Measurements from ENCODE around the gene RALGPS1.

RALGPS1 gene

DNA sequence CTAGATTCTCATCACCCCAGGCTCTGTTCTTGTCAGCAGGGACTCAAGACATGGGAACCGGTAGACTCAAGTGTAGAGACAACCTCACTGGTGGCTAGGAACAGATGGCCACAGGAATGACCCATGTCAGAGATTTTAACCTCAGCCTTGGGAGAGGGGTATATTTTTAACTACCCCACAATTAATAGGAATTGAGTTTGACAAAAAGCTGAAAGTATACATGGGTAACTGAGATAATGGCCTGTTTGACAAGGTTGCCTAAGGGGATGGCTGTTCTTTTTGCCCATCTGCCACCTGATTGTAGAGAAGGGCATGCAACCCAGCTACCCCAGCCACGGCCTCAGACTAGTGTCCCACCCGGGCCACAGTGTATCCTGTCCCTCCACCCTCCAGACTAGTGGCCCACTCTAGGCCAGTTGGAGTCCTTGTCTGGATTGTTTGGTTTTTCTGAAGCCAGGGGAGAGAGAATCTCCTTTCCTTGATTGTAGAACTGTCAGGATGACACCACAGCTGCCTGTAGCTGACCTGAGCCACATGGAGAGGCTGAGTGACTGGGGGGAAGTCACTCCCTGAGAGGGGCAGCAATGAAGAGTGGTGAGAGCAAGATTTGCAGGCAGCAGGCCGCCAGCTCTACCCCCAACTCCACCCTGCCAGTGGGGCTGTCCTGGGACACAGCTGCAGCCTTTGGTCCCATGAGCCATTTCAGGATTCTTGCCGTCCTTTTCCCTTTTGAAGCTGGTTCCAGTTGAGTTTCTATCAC is 222.5 kb downstream of the RALGPS1 start:
- POLR2A ChIA-PET: no interaction called here
- Histone ChIP-seq H3K27ac (ENCODE audit: insufficient read depth in 1 of 2, low read depth in 1 of 2, low read length in 2 of 2, poor library complexity in 1 of 2, severe bottlenecking in 2 of 2) (no peak overlapping the region), H3K27me3 (replicated peaks in 2 of 5; ENCODE audit: control insufficient read depth in 4 of 5, insufficient read depth in 5 of 5, low read length in 4 of 5) (peaks cover 0 to 8% (median 0%) of the 10 kb centered on the region in 5 experiments), H3K4me3 (ENCODE audit: control insufficient read depth in 1 of 7, extremely low read depth in 1 of 7, insufficient read depth in 4 of 7, low read depth in 2 of 7, low read length in 6 of 7) (no peak overlapping the region), H3K4me1 (ENCODE audit: control extremely low read depth in 1 of 4, control insufficient read depth in 4 of 4, insufficient read depth in 4 of 4, low read length in 3 of 4) (no peaks in the 10 kb centered on the region), H3K36me3 (ENCODE audit: control insufficient read depth in 4 of 4, insufficient read depth in 4 of 4, low read length in 3 of 4) (no peaks in the 10 kb centered on the region), H3K9me3 (ENCODE audit: control extremely low read depth in 1 of 5, control insufficient read depth in 4 of 5, insufficient read depth in 2 of 5, low read depth in 1 of 5, low read length in 4 of 5) (no peaks in the 10 kb centered on the region)
- 89% methylated on average over 3 of the region's 5 CpGs for WGBS (ENCODE audit: insufficient coverage)
- DNase-seq: no peak
- CTCF ChIA-PET: no interaction called here

DNA sequence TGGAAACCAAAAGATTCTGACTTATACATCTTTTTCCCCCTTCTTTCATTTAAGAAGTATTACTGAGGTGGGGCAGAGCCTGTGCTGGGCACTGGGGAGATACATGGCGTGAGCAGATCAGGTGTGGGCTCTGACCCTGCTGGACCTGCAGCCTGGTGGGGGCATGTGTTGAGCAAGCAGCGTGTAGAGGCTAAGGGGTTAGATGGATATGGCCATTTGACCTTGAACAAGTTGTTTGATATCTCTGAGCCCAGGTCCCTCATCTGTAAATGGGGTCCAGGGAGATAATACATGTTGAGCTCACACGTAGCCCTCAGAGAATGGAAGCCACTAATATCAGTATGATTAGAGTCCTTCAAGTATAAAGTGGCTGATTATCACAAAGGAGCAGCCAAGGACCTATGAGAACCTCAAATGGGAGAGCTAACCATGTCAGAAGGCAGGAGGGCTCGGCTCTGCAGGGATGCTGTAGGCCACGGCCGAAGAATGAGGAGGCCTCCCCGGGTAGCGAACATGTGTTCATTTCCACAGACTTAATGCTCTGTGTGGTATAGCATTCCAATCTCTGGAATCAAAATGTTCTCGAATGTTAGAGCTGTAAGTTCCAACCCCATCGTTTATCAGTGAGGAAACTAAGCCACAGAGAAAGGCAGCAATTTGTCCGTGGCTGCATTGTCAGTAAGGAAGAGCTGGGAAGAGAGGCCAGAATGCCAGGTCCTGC is 223.2 kb downstream of the RALGPS1 start:
- H3K27me3 ChIP-seq (replicated peaks in 2 of 5; ENCODE audit: control insufficient read depth in 4 of 5, insufficient read depth in 5 of 5, low read length in 4 of 5): peaks cover 0 to 10% (median 0%) of the 10 kb centered on the region in 5 experiments
- CTCF ChIA-PET: interaction anchor here (1.8 kb wide), 1 partner anchor 9 kb away, joined by 7 read pairs; no protein-coding TSS in a partner anchor
- 96% methylated on average over 11 of the region's 11 CpGs for WGBS (ENCODE audit: insufficient coverage)

DNA sequence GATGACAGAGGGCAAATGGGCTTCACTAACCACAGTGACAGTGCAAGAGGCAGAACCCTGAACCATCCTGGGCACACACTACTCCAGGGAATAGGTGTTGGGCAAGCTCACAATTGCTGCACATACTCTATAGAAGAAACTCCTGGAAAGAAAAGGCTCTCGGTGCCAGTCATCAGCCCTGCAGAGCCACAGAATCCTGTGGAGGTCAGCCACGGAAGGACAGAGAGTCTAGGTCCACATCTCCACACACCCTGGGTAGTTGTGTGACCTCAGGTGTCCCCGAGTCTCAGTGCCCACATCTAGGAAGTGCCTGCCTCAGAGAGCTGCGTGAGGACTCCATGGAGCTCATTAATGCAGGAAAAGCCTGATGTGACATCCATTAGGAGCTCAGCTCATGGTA is 223.9 kb downstream of the RALGPS1 start:
- Histone ChIP-seq H3K9me3 (ENCODE audit: control extremely low read depth in 1 of 5, control insufficient read depth in 4 of 5, insufficient read depth in 2 of 5, low read depth in 1 of 5, low read length in 4 of 5) (no peaks in the 10 kb centered on the region), H3K27me3 (replicated peaks in 2 of 5; ENCODE audit: control insufficient read depth in 4 of 5, insufficient read depth in 5 of 5, low read length in 4 of 5) (peaks cover 0 to 10% (median 0%) of the 10 kb centered on the region in 5 experiments), H3K4me1 (ENCODE audit: control extremely low read depth in 1 of 4, control insufficient read depth in 4 of 4, insufficient read depth in 4 of 4, low read length in 3 of 4) (no peaks in the 10 kb centered on the region), H3K36me3 (ENCODE audit: control insufficient read depth in 4 of 4, insufficient read depth in 4 of 4, low read length in 3 of 4) (no peaks in the 10 kb centered on the region), H3K4me3 (ENCODE audit: control insufficient read depth in 1 of 7, extremely low read depth in 1 of 7, insufficient read depth in 4 of 7, low read depth in 2 of 7, low read length in 6 of 7) (no peak overlapping the region), H3K27ac (ENCODE audit: insufficient read depth in 1 of 2, low read depth in 1 of 2, low read length in 2 of 2, poor library complexity in 1 of 2, severe bottlenecking in 2 of 2) (no peak overlapping the region)
- ChIA-PET POLR2A (no interaction called here), CTCF (interaction anchor here (1.8 kb wide), 1 partner anchor 10 kb away, joined by 7 read pairs; no protein-coding TSS in a partner anchor)
- WGBS (ENCODE audit: insufficient coverage): 96% methylated on average over 3 of the region's 4 CpGs
- no peak for DNase-seq

More for the DNA sequence above, 223.2 kb downstream of the RALGPS1 start:
- POLR2A ChIA-PET: no interaction called here
- no peaks in the 10 kb centered on the region for H3K36me3 ChIP-seq (ENCODE audit: control insufficient read depth in 4 of 4, insufficient read depth in 4 of 4, low read length in 3 of 4)
- no peaks in the 10 kb centered on the region for H3K9me3 ChIP-seq (ENCODE audit: control extremely low read depth in 1 of 5, control insufficient read depth in 4 of 5, insufficient read depth in 2 of 5, low read depth in 1 of 5, low read length in 4 of 5)
- no peak overlapping the region for H3K4me3 ChIP-seq (ENCODE audit: control insufficient read depth in 1 of 7, extremely low read depth in 1 of 7, insufficient read depth in 4 of 7, low read depth in 2 of 7, low read length in 6 of 7)
- no peak for DNase-seq
- H3K27ac ChIP-seq (ENCODE audit: insufficient read depth in 1 of 2, low read depth in 1 of 2, low read length in 2 of 2, poor library complexity in 1 of 2, severe bottlenecking in 2 of 2): no peak overlapping the region
- no peaks in the 10 kb centered on the region for H3K4me1 ChIP-seq (ENCODE audit: control extremely low read depth in 1 of 4, control insufficient read depth in 4 of 4, insufficient read depth in 4 of 4, low read length in 3 of 4)

DNA sequence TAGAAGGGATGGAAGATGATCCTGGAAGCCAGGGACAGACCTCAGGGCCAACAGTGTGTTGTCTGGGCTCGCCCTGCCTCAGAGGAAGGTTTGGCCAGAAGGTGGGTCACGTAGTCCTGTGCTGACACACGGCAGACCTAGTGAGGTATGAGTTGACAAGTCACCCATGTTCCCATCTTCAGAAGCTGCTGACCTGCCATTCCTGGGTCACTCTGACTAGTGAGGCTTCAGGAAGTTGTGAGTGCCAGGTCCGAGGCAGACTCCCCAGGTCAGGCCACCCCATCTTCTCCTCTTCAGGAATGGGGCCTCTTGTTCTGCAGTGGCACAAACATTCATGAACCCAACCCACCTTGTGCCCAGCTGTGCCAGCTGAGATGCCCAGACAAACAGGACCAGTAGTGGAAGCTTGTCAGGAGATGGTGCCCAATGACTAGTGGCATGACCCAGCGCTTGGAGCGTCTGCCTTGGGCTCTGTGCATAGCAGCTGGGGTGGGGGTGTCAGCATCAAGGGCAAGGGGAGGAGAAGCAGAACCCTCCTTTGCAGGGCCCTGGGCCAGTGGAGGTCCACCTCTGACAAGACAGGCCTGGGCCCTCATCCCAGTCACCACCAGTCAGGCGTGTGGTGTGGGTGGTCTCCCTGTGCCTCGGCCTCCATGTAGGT is 224.6 kb downstream of the RALGPS1 start:
- ChIA-PET POLR2A (no interaction called here), CTCF (interaction anchor here (1.8 kb wide), 1 partner anchor 11 kb away, joined by 7 read pairs; no protein-coding TSS in a partner anchor)
- Histone ChIP-seq H3K36me3 (ENCODE audit: control insufficient read depth in 4 of 4, insufficient read depth in 4 of 4, low read length in 3 of 4) (no peaks in the 10 kb centered on the region), H3K9me3 (ENCODE audit: control extremely low read depth in 1 of 5, control insufficient read depth in 4 of 5, insufficient read depth in 2 of 5, low read depth in 1 of 5, low read length in 4 of 5) (no peaks in the 10 kb centered on the region), H3K4me3 (ENCODE audit: control insufficient read depth in 1 of 7, extremely low read depth in 1 of 7, insufficient read depth in 4 of 7, low read depth in 2 of 7, low read length in 6 of 7) (no peak overlapping the region), H3K27ac (ENCODE audit: insufficient read depth in 1 of 2, low read depth in 1 of 2, low read length in 2 of 2, poor library complexity in 1 of 2, severe bottlenecking in 2 of 2) (no peak overlapping the region), H3K27me3 (replicated peaks in 2 of 5; ENCODE audit: control insufficient read depth in 4 of 5, insufficient read depth in 5 of 5, low read length in 4 of 5) (peaks cover 0 to 10% (median 0%) of the 10 kb centered on the region in 5 experiments), H3K4me1 (ENCODE audit: control extremely low read depth in 1 of 4, control insufficient read depth in 4 of 4, insufficient read depth in 4 of 4, low read length in 3 of 4) (no peaks in the 10 kb centered on the region)
- DNase-seq: no peak
- 97% methylated on average over 5 of the region's 8 CpGs for WGBS (ENCODE audit: insufficient coverage)

DNA sequence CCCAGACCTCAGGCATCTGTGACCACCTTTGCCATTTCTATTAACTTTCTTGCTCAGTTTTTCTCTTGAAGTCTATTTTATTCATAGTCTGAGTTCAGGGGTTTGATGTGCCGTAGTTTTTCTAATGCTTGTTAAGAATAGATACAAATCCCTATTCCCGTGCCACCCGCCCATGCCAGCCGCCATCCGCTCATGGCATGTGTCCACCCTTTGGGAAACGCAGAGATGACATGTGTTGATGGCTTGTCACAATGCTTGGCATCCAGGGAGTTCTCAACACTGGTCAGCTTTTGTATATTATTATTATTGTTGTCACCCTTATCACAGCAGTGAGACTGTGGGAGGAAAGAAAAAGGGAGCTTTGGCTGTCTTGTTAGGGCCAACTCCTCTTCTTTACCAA is 225.2 kb downstream of the RALGPS1 start:
- CTCF ChIA-PET: interaction anchor here (1.8 kb wide), 1 partner anchor 11 kb away, joined by 7 read pairs; no protein-coding TSS in a partner anchor
- POLR2A ChIA-PET: no interaction called here
- H3K4me1 ChIP-seq (ENCODE audit: control extremely low read depth in 1 of 4, control insufficient read depth in 4 of 4, insufficient read depth in 4 of 4, low read length in 3 of 4): no peaks in the 10 kb centered on the region
- no peaks in the 10 kb centered on the region for H3K36me3 ChIP-seq (ENCODE audit: control insufficient read depth in 4 of 4, insufficient read depth in 4 of 4, low read length in 3 of 4)
- no peaks in the 10 kb centered on the region for H3K9me3 ChIP-seq (ENCODE audit: control extremely low read depth in 1 of 5, control insufficient read depth in 4 of 5, insufficient read depth in 2 of 5, low read depth in 1 of 5, low read length in 4 of 5)
- H3K27me3 ChIP-seq (replicated peaks in 2 of 5; ENCODE audit: control insufficient read depth in 4 of 5, insufficient read depth in 5 of 5, low read length in 4 of 5): peaks cover 0 to 10% (median 0%) of the 10 kb centered on the region in 5 experiments
- no peak overlapping the region for H3K27ac ChIP-seq (ENCODE audit: insufficient read depth in 1 of 2, low read depth in 1 of 2, low read length in 2 of 2, poor library complexity in 1 of 2, severe bottlenecking in 2 of 2)
- H3K4me3 ChIP-seq (ENCODE audit: control insufficient read depth in 1 of 7, extremely low read depth in 1 of 7, insufficient read depth in 4 of 7, low read depth in 2 of 7, low read length in 6 of 7): no peak overlapping the region
- WGBS (ENCODE audit: insufficient coverage): 100% methylated on average over 4 of the region's 6 CpGs
- no peak for DNase-seq

DNA sequence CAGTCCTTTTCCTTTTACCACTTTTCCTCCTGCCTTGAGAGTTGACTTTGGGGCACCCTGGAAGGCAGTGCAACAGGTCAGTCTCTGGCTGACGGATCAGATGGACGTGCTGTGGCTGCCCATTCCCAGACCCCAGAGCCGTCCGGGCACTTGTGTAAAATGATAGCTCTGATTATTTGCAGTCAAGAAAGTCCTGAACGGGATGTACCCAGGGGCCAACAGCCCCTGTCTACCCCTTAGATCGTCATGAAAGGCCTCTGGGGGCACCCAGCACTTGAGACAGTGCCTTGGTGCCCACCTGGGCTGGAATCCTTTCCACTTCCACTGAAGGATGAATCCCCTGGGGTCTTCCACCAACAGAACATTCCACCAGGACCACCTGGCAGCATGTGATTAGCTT is 225.6 kb downstream of the RALGPS1 start:
- Histone ChIP-seq H3K4me1 (ENCODE audit: control extremely low read depth in 1 of 4, control insufficient read depth in 4 of 4, insufficient read depth in 4 of 4, low read length in 3 of 4) (no peaks in the 10 kb centered on the region), H3K27me3 (replicated peaks in 2 of 5; ENCODE audit: control insufficient read depth in 4 of 5, insufficient read depth in 5 of 5, low read length in 4 of 5) (peaks cover 0 to 10% (median 0%) of the 10 kb centered on the region in 5 experiments), H3K9me3 (ENCODE audit: control extremely low read depth in 1 of 5, control insufficient read depth in 4 of 5, insufficient read depth in 2 of 5, low read depth in 1 of 5, low read length in 4 of 5) (no peaks in the 10 kb centered on the region), H3K27ac (ENCODE audit: insufficient read depth in 1 of 2, low read depth in 1 of 2, low read length in 2 of 2, poor library complexity in 1 of 2, severe bottlenecking in 2 of 2) (no peak overlapping the region), H3K36me3 (ENCODE audit: control insufficient read depth in 4 of 4, insufficient read depth in 4 of 4, low read length in 3 of 4) (no peaks in the 10 kb centered on the region), H3K4me3 (ENCODE audit: control insufficient read depth in 1 of 7, extremely low read depth in 1 of 7, insufficient read depth in 4 of 7, low read depth in 2 of 7, low read length in 6 of 7) (no peak overlapping the region)
- WGBS (ENCODE audit: insufficient coverage): 96% methylated on average over 6 of the region's 6 CpGs
- CTCF ChIA-PET: no interaction called here
- DNase-seq: no peak
- POLR2A ChIA-PET: no interaction called here
